Stimulated activated naive B cell treated with anti-CD40 and anti-IgM and Interleukin-4, amounts not matched to agents 10 μg/mL and 1 μg/mL and 100 μg/mL, for 72 hours (primary cell): ENCODE measurements around the gene USP2.

Experiments used
- ATAC-seq, 2 donors: fragments of 150-1000 bp; cut with Tn5 transposase; replicated peaks; 2 replicates each; pipeline ENCODE4 v1.10.0; 2021; ENCODE audit warnings: moderate library complexity in 1 of 2
- DNase-seq: peaks from one replicate; pipeline ENCODE4 v3.0.0; 2021
- H3K27ac Mint-ChIP-seq: one replicate; pipeline ENCODE4 v1.8.0; 2022; ENCODE audit warnings: mild to moderate bottlenecking, mixed read lengths
- H3K27me3 Mint-ChIP-seq, 2 donors: one replicate each; pipeline ENCODE4 v1.8.0; 2022; ENCODE audit warnings: mixed read lengths in 2 of 2
- H3K36me3 Mint-ChIP-seq, 2 donors: one replicate each; pipeline ENCODE4 v1.8.0; 2022; ENCODE audit warnings: mixed read lengths in 2 of 2, mild to moderate bottlenecking in 1 of 2
- H3K4me1 Mint-ChIP-seq, 2 donors: one replicate each; pipeline ENCODE4 v1.8.0; 2022; ENCODE audit warnings: mixed read lengths in 2 of 2, mild to moderate bottlenecking in 1 of 2
- H3K4me3 Mint-ChIP-seq, 2 donors: one replicate each; pipeline ENCODE4 v1.8.0; 2022; ENCODE audit warnings: mild to moderate bottlenecking in 2 of 2, mixed read lengths in 2 of 2, moderate library complexity in 1 of 2
- H3K9me3 Mint-ChIP-seq, 2 donors: one replicate each; pipeline ENCODE4 v1.8.0; 2022; ENCODE audit warnings: mixed read lengths in 2 of 2, mild to moderate bottlenecking in 1 of 2

Gene USP2

DNA sequence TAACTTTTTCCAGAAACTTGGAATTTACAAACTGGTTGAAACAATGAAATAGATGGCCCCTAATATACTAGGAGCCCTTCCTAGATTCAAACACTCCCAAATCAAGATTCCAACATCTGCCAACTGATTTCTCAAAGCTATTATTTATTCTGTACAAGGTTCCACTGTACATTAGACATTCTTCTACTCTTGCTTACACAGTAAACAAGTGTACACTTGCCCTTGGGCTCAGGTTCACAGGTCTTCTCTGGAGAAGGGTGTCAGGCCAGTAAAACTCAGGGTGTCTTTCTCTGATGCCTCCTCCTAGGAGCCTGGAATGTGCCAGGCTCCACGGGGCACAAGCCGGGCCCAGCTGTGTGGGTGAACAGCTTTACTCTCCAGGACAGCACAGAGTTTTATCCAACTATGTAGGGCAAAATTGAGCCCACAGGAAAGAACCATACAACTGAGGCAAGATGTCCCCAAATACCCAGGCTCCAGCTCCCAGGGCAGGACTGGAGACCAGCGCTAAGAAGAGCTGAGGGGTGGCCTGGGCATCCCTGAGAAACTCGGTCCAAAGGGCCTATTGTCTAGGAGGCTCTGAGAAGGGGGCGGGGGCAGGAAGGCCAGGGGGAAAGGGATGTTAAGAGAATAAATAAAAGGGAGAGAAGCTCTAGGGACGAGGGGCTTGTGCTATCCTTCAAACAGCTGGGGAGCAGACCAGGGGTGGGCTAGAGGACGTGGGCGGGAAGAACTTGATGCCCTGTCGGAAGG lies 26.2 kb downstream of the USP2 start:
- Mint-ChIP-seq H3K27me3 (peaks cover 47 to 69% of the 10 kb centered on the region in 2 donors), H3K4me3 (peak overlapping the region; percentile 14 to 21)

DNA sequence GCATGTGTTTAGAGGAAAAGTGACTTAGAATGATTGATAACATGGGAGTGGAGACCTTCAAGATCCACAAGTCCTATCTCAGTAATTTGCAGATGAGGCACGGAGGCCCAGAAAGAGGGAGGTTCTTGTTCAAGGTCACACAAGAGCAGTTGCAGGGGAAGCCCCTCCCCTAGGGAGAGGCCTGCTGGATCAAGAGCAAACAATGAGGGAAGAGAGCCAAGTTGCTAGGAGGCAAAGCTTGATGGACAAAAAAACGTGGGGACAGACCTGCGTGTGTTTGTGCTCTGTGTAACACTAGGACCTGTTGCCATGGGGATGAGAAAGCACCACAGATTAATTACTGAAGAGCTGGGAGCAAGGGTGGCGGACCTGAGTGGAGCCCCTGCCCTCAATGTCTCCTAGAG lies 28.6 kb downstream of the USP2 start:
- no peaks in the 10 kb centered on the region for H3K36me3 Mint-ChIP-seq
- H3K4me3 Mint-ChIP-seq, result no peak overlapping the region
- no peaks in the 10 kb centered on the region for H3K9me3 Mint-ChIP-seq
- peaks cover 47 to 81% of the 10 kb centered on the region in 2 donors for H3K27me3 Mint-ChIP-seq
- DNase-seq, result no peak
- ATAC-seq, result no peak
- H3K27ac Mint-ChIP-seq, result no peak overlapping the region
- H3K4me1 Mint-ChIP-seq, result peaks cover 11 to 17% of the 10 kb centered on the region in 2 donors

More for the DNA sequence above, 26.2 kb downstream of the USP2 start:
- Mint-ChIP-seq H3K27ac (no peak overlapping the region), H3K9me3 (no peaks in the 10 kb centered on the region), H3K36me3 (no peaks in the 10 kb centered on the region), H3K4me1 (peaks cover 18 to 38% of the 10 kb centered on the region in 2 donors)
- ATAC-seq (no peak), DNase-seq (no peak)

DNA sequence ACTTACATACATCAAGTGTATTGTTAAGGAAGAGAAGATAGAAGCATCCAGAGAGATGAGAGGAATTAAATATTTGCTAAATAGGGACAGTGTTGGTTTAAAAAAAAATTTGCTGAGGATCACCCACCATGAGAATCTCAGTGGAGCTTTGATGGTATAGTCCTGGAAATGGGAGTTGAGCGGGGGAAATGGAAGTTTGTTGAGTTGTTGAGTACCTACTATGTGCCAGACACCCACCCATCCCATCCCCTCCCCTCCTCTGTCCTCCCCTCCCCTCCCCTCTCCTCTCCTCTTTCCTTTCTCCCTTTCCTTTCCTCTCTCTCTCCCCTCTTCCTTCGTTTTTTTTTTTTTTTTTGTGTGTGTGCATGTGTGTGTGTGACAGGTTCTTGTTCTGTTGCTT lies 30.3 kb downstream of the USP2 start:
- H3K9me3 Mint-ChIP-seq, result no peaks in the 10 kb centered on the region
- H3K4me1 Mint-ChIP-seq, result peaks cover 1 to 3% of the 10 kb centered on the region in 2 donors
- DNase-seq (no peak), ATAC-seq (no peak)
- no peaks in the 10 kb centered on the region for H3K36me3 Mint-ChIP-seq
- H3K27me3 Mint-ChIP-seq, result peaks cover 47 to 82% of the 10 kb centered on the region in 2 donors
- H3K27ac Mint-ChIP-seq, result peak overlapping the region; percentile 38
- H3K4me3 Mint-ChIP-seq, result no peak overlapping the region

DNA sequence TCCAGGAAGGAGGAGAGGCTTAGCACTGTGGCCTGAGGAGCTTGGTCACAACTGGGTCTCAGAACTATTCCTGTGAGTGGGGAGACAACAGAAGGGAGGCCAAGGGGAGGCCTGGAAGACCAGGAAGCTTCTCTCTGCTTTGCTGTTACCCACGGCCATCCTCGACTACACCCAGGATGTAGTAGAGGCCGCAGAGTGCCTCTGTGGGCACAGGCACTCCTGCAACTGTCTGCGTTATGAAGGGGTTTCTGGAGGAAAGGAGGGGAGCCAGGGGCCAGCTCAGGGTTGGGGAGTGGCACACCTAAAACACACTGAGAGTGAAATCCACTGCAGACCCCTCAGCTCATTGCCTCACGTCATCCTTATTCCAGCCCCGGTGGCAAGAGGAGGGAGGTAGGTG lies 31.2 kb downstream of the USP2 start:
- peaks cover 48 to 82% of the 10 kb centered on the region in 2 donors for H3K27me3 Mint-ChIP-seq
- no peaks in the 10 kb centered on the region for H3K36me3 Mint-ChIP-seq
- H3K9me3 Mint-ChIP-seq, result no peaks in the 10 kb centered on the region
- ATAC-seq (no peak), DNase-seq (no peak)
- H3K4me3 Mint-ChIP-seq, result no peak overlapping the region
- no peak overlapping the region for H3K27ac Mint-ChIP-seq
- H3K4me1 Mint-ChIP-seq, result no peaks in the 10 kb centered on the region

DNA sequence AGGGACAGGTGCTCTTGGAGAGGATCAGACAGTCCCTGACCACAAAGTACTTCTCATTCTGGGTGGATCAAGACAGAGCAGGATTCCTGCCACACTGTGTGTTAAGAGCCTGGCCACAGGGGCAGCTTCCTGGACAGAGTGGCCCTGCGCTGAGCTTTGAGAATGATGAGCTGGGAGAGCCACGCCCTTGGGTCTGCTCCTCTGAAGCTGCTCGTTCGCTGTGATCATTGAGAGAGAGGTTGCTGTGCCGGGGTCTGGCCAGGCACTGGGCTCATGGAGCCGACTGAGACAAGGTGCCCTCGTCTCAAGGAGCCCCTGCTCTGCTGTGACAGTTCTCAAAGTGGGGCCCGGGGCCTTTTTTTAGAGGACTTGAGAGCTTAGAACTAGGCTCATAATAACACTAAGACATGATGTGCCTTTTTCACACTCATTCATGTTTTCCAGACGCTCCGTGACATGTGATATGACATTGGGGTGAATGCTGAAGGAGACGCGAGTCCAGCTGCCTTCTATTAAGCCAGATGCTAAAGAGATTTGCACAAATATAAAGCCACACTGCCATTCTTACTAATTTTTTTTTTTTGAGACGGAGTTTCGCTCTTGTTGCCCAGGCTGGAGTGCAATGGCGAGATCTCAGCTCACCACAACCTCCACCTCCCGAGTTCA lies 33.4 kb downstream of the USP2 start:
- DNase-seq, result no peak
- H3K4me1 Mint-ChIP-seq, result no peaks in the 10 kb centered on the region
- H3K9me3 Mint-ChIP-seq, result no peaks in the 10 kb centered on the region
- H3K27ac Mint-ChIP-seq, result no peak overlapping the region
- peaks cover 63 to 83% of the 10 kb centered on the region in 2 donors for H3K27me3 Mint-ChIP-seq
- no peak for ATAC-seq
- H3K4me3 Mint-ChIP-seq, result no peak overlapping the region
- no peaks in the 10 kb centered on the region for H3K36me3 Mint-ChIP-seq

DNA sequence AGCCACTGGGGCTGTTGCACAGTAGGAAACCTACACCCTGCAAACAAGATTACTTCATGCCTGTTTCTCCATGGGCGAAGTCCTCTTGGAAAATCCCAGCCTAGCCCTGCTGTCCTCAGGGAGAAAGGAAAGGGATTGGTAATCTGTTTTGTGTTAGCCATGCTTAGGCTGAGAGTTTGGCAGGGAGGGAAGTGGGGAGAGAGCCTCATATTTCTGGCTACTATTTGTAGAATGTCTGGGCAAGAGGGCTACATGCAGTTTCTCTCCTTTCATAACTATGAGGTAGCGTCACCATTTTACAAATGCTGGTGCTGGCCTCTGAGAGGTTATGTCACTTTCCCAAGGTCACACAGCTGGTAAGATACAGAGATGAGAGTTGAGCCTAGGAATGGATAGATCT lies 34.2 kb downstream of the USP2 start:
- Mint-ChIP-seq H3K4me1 (no peaks in the 10 kb centered on the region), H3K27me3 (peaks cover 64 to 84% of the 10 kb centered on the region in 2 donors), H3K36me3 (no peaks in the 10 kb centered on the region), H3K9me3 (no peaks in the 10 kb centered on the region), H3K27ac (no peak overlapping the region), H3K4me3 (no peak overlapping the region)
- ATAC-seq, result no peak
- no peak for DNase-seq

DNA sequence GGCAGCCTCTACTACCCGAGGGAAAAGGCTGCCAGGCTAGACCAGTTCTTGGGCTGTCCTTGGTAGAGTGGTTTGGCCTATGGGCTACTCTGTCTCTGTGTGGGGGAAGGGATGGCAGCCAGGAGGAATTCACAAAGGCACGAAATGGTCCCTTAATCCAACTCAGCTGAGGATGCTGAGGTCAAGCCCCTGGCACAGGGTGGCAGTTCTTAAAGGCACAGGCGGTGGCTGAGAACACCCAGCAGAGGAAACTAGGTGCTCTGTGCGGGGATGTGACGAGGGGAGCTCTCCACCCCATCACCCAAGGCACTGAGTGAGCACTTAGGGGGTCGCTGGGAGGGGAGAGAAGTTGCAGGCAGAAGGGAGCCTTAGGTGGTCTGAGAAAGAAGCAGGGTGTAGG lies 34.9 kb downstream of the USP2 start, which contains the start of gene MFRP:
Gene MFRP, minus strand, starts transcription at position 101 of the 400 bp plus-strand sequence. CDS start 192 bp downstream, outside the sequence.
- peaks cover 63 to 83% of the 10 kb centered on the region in 2 donors for H3K27me3 Mint-ChIP-seq
- no peak within 1 kb of the TSS for H3K4me3 Mint-ChIP-seq
- H3K9me3 Mint-ChIP-seq, result no peaks in the 10 kb centered on the region
- peaks cover 0 to 3% of the 10 kb centered on the region in 2 donors for H3K4me1 Mint-ChIP-seq
- ATAC-seq (no peak), DNase-seq (no peak)
- H3K36me3 Mint-ChIP-seq, result no peaks in the 10 kb centered on the region
- H3K27ac Mint-ChIP-seq, result no peak within 1 kb of the TSS

DNA sequence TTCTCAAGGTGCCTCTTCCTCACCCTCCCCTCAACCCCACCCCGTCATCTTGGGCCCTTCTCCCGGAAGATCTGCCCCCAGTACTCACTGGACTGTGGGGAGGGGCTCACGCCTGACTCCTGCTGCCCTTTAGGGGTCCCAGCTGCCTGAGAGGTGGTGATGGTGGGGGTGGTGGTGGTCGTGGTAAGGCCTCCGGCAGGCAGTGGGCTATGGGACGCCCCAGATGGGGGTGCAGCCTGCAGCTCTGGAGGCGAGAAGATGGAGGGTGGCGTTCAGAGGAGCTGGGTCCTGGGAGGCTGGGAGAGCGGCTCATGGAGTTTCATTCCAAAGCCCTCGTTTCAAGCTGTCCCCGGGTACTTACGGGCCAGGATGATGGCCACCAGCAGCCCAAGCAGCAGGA lies 35.8 kb downstream of the USP2 start:
- DNase-seq (no peak), ATAC-seq (no peak)
- H3K9me3 Mint-ChIP-seq, result no peaks in the 10 kb centered on the region
- H3K27me3 Mint-ChIP-seq, result peaks cover 62 to 83% of the 10 kb centered on the region in 2 donors
- peaks cover 8 to 12% of the 10 kb centered on the region in 2 donors for H3K4me1 Mint-ChIP-seq
- no peaks in the 10 kb centered on the region for H3K36me3 Mint-ChIP-seq
- no peak overlapping the region for H3K27ac Mint-ChIP-seq
- no peak overlapping the region for H3K4me3 Mint-ChIP-seq

DNA sequence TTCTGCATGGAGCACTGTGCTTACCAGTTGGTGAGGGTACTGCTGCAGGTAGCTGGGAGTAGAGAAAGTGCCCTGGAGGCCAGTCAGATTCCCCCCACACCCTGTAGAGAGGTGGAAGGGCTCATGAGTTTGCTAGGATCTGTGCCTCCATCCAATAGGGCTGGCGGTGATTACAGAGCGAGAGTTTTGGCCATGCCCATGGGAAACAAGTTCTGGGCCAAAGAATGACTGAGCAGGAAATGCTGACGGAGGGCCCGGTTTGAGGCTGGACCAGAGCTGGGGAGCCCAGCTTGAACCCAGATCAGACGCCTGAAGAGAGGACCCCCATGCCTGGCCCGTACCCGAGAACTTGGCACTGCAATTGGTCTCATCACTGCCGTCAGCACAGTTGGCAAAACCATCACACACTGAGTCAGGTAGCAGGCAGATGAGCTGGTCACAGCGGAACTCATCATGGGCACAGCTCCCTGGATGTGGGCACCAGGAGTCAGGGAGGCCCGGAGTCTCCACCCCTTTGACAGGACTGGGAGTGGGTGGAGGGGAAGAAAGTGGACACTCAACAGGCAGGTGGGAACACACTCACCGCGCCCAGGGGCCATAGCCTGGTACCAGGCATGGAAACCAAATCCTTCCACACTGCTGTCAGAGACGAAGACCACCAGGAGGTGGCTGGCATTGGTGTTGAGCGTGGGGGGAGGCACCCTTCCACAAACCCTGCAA lies 37.0 kb downstream of the USP2 start:
- Mint-ChIP-seq H3K4me1 (peaks cover 9 to 15% of the 10 kb centered on the region in 2 donors), H3K9me3 (no peaks in the 10 kb centered on the region), H3K27ac (no peak overlapping the region), H3K27me3 (peaks cover 64 to 75% of the 10 kb centered on the region in 2 donors), H3K4me3 (no peak overlapping the region), H3K36me3 (peaks cover 0 to under 1% of the 10 kb centered on the region in 2 donors)
- no peak for DNase-seq
- ATAC-seq, result no peak

DNA sequence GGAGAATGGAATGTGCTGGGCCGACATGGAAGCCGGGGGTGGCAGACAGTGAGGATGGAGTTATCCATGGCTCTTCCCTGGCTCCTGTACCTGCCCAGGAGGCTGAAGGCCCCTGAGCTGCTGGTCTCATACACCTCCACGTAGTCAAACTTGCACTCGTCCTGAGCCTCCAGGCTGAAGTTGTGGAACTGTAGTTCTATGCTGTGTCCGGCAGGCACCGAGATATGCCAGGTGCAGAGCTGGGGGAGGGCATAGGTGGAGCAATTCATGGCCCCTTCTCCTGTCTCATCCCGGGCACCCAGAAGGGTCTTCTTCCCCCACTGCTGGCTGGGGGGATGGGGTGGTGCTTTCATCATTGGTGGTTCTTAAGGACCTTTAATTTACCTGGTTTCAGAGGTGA lies 37.8 kb downstream of the USP2 start:
- H3K27me3 Mint-ChIP-seq, result peaks cover 71 to 82% of the 10 kb centered on the region in 2 donors
- no peaks in the 10 kb centered on the region for H3K9me3 Mint-ChIP-seq
- H3K27ac Mint-ChIP-seq, result no peak overlapping the region
- H3K36me3 Mint-ChIP-seq, result peaks cover 4 to 7% of the 10 kb centered on the region in 2 donors
- DNase-seq (no peak), ATAC-seq (no peak)
- H3K4me1 Mint-ChIP-seq, result peaks cover 12 to 22% of the 10 kb centered on the region in 2 donors
- no peak overlapping the region for H3K4me3 Mint-ChIP-seq

DNA sequence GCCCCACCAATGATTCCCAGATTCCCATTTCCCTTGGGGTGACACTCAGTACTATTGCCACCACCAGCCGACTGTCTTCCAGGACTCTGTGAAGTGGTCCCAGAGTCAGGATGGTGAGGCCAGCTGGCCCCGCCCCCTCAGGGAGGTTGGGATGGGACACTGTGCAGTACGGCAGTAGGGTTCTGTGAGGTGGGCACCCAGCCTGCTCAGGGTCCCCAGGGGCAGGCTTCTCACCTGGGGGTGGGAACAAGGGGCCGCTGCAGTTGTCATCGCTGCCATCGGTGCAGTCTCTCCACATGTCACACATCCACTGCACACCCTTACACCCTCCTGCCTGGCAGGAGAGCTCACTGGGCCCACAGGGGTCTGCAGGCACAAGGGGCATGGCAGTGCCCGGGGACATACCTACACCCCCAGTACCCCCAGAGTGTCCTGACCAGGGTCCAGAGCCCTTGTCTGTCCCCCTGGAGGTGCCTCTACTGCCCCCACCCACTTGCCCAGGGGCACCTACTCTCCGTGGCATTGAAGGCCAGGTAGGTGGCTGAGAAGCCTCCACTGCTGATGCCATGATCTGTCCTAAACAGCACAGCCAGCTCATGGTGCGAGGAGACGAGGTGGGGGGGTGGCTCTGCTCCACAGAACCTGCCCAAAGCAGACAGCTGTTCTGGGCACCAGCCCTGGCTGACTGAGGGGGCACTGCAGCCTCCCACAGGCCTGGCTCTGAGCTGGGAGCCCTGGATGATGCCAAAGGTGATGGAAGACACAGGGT lies 38.9 kb downstream of the USP2 start:
- Mint-ChIP-seq H3K4me1 (peaks cover 15 to 33% of the 10 kb centered on the region in 2 donors), H3K27me3 (peaks cover 76 to 81% of the 10 kb centered on the region in 2 donors), H3K27ac (no peak overlapping the region), H3K9me3 (no peaks in the 10 kb centered on the region), H3K36me3 (peaks cover 4 to 15% of the 10 kb centered on the region in 2 donors), H3K4me3 (no peak overlapping the region)
- no peak for DNase-seq
- no peak for ATAC-seq

DNA sequence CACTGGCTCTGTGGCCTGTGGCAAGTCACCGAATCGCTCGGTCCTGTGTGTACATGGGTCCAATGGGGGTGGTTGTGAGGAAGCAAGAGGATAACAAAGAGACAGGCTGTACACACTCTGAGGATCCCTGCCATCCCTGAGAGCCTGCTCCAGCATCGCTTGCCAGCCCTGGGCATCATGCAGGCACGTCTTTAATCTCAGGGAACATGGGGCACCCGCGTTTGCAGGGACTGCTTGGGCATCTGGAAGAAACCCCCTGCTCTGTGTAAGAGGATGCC lies 39.5 kb downstream of the USP2 start:
- peaks cover 17 to 39% of the 10 kb centered on the region in 2 donors for H3K4me1 Mint-ChIP-seq
- no peak overlapping the region for H3K27ac Mint-ChIP-seq
- no peak for DNase-seq
- no peak for ATAC-seq
- peaks cover 4 to 20% of the 10 kb centered on the region in 2 donors for H3K36me3 Mint-ChIP-seq
- no peaks in the 10 kb centered on the region for H3K9me3 Mint-ChIP-seq
- peaks cover 70 to 77% of the 10 kb centered on the region in 2 donors for H3K27me3 Mint-ChIP-seq
- no peak overlapping the region for H3K4me3 Mint-ChIP-seq

DNA sequence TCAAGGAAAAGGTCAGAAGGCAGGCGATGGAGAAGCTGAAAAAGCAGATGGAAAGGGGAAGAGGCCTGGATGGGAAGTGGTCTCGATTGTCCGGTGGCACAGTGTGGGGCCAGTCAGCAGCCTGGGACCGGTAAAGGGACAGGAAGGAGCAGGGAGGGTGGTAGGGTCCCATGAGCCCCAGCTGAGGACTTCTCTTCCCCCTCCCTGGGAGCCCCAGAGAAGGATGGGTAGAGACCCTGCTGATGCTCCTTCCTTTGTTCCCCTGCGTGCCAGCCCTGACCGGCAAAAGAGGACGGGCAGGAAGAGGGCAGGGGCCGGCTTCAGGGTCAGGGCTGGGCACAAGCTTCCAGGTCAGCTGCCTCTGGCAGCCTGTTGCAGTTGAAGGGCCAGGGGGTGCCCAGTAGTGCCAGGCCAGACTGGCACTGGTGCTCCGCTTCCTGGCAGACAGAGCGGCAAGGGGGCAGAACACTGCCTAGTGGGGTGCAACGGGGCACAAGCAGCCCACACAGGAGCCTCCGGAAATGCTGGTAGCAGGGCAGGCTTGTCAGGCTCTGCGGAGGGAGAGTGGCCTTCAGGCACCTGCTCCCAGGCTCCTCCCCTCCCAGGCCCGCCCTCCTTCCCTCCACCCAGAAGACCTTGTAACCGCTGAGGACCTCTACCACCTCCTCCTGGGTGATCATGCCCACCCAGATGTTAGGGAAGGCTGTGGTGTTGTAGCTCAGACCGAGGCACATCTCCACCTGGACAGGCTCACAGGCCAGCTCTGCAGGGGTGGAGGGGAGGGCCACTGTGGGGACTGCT lies 40.1 kb downstream of the USP2 start:
- Mint-ChIP-seq H3K4me3 (peak overlapping the region in 1 of 2 donors; percentile 2), H3K36me3 (peaks cover 4 to 26% of the 10 kb centered on the region in 2 donors), H3K4me1 (peaks cover 21 to 44% of the 10 kb centered on the region in 2 donors), H3K27me3 (peaks cover 65 to 71% of the 10 kb centered on the region in 2 donors), H3K27ac (no peak overlapping the region), H3K9me3 (no peaks in the 10 kb centered on the region)
- ATAC-seq, result peak; percentile 14 to 19
- no peak for DNase-seq
